Measurements from ENCODE around the gene TMEM63B.
"Not testable (repeated sequence)": the region's sequence is repeated elsewhere in the genome, so short reads cannot be mapped to it uniquely, and the experiment has no call there.

The TMEM63B gene

GRCh38 chr6:44142835-44143234, 15.5 kb downstream of the TMEM63B start:
- FAIRE-seq (no peak), DNase-seq (ENCODE audit: low spot score) (no peak)

GRCh38 chr6:44143731-44144130, 16.4 kb downstream of the TMEM63B start:
- no peak for FAIRE-seq
- no peak for DNase-seq (ENCODE audit: low spot score)

- DNase-seq (ENCODE audit: low spot score); FAIRE-seq: not testable (repeated sequence)
Measured at GRCh38 chr6:44144536-44144935, 17.2 kb downstream of the TMEM63B start.

GRCh38 chr6:44145839-44146238, 18.5 kb downstream of the TMEM63B start:
- no peak for FAIRE-seq

GRCh38 chr6:44146685-44147084, 19.3 kb downstream of the TMEM63B start:
- DNase-seq (ENCODE audit: low spot score) (no peak), FAIRE-seq (no peak)

More at GRCh38 chr6:44145839-44146238, 18.5 kb downstream of the TMEM63B start:
- no peak for DNase-seq (ENCODE audit: low spot score)

GRCh38 chr6:44147256-44147655, 19.9 kb downstream of the TMEM63B start:
- no peak for FAIRE-seq
- DNase-seq (ENCODE audit: low spot score): no peak

- DNase-seq (ENCODE audit: low spot score) (no peak), FAIRE-seq (no peak)
Measured at GRCh38 chr6:44148306-44148705, 21.0 kb downstream of the TMEM63B start.

GRCh38 chr6:44149369-44150012, 22.1 kb downstream of the TMEM63B start:
- DNase-seq (ENCODE audit: low spot score) (no peak), FAIRE-seq (no peak)

- FAIRE-seq: no peak
- no peak for DNase-seq (ENCODE audit: low spot score)
Measured at GRCh38 chr6:44150317-44150917, 23.1 kb downstream of the TMEM63B start.

GRCh38 chr6:44151348-44152108, 24.2 kb downstream of the TMEM63B start:
- DNase-seq (ENCODE audit: low spot score) (peak; percentile 82), FAIRE-seq (peak; percentile 88)

GRCh38 chr6:44152109-44152461, 24.7 kb downstream of the TMEM63B start:
- FAIRE-seq: no peak
- no peak for DNase-seq (ENCODE audit: low spot score)

GRCh38 chr6:44152533-44152932, 25.2 kb downstream of the TMEM63B start:
- DNase-seq (ENCODE audit: low spot score) (no peak), FAIRE-seq (peak; percentile 44)

GRCh38 chr6:44154067-44154466, 26.7 kb downstream of the TMEM63B start:
- DNase-seq (ENCODE audit: low spot score) (no peak), FAIRE-seq (no peak)

- DNase-seq (ENCODE audit: low spot score): no peak
- no peak for FAIRE-seq
Measured at GRCh38 chr6:44156494-44157151, 29.3 kb downstream of the TMEM63B start.

GRCh38 chr6:44157152-44157521, 29.8 kb downstream of the TMEM63B start:
- DNase-seq (ENCODE audit: low spot score) (no peak), FAIRE-seq (no peak)

GRCh38 chr6:44158770-44159228, 31.4 kb downstream of the TMEM63B start, which contains the start of gene CAPN11:
Gene CAPN11 (plus strand): TSS chr6:44158820. CDS start chr6:44158849, 29 bp downstream.
- FAIRE-seq: no peak
- DNase-seq (ENCODE audit: low spot score): no peak

GRCh38 chr6:44161997-44162338, 34.6 kb downstream of the TMEM63B start:
- FAIRE-seq: no peak
- no peak for DNase-seq (ENCODE audit: low spot score)

- no peak for DNase-seq (ENCODE audit: low spot score)
- FAIRE-seq: no peak
Measured at GRCh38 chr6:44162876-44163625, 35.7 kb downstream of the TMEM63B start.

- FAIRE-seq: no peak
- no peak for DNase-seq (ENCODE audit: low spot score)
Measured at GRCh38 chr6:44166116-44166515, 38.8 kb downstream of the TMEM63B start.

- FAIRE-seq (no peak), DNase-seq (ENCODE audit: low spot score) (no peak)
Measured at GRCh38 chr6:44166591-44167184, 39.3 kb downstream of the TMEM63B start.

- DNase-seq (ENCODE audit: low spot score) (no peak), FAIRE-seq (no peak)
Measured at GRCh38 chr6:44167567-44167966, 40.2 kb downstream of the TMEM63B start.
